Tibial artery (tissue), 4 donors: ENCODE data around the gene GLIS1.

ENCODE experiments used
- DNase-seq, 2 donors: peaks; one replicate each; pipeline ENCODE4 v3.0.0-alpha.2; 2019
- H3K27ac ChIP-seq, 2 donors: fragments of 200-600 bp; sonication (generic) in 1 of 2; 1 replicate in 1 of 2; 2 replicates in 1 of 2; pipeline ENCODE4 v1.5.1; 2018 to 2019; ENCODE audit warnings: mild to moderate bottlenecking in 1 of 2
- H3K27me3 ChIP-seq, 2 donors: fragments of 200-600 bp; sonication (generic) in 1 of 2; one replicate each; pipeline versions ENCODE4 v1.5.1 to v1.6.0; 2016 to 2019
- H3K36me3 ChIP-seq, 3 donors: fragments of 200-600 bp; sonication (generic) in 2 of 3; one replicate each; pipeline ENCODE4 v1.5.1; 2016 to 2019; ENCODE audit warnings: mild to moderate bottlenecking in 2 of 3
- H3K4me1 ChIP-seq, 4 donors: fragments of 200-600 bp; sonication (generic) in 2 of 4; 1 replicate in 3 of 4; 2 replicates in 1 of 4; pipeline ENCODE4 v1.5.1; 2016 to 2019
- H3K4me3 ChIP-seq, 2 donors: fragments of 200-600 bp; sonication (generic) in 1 of 2; 1 replicate in 1 of 2; 2 replicates in 1 of 2; pipeline ENCODE4 v1.5.1; 2018 to 2019; ENCODE audit warnings: mild to moderate bottlenecking in 2 of 2
- H3K9me3 ChIP-seq, 3 donors: fragments of 200-600 bp; sonication (generic) in 1 of 3; one replicate each; pipeline ENCODE4 v1.5.1; 2016 to 2019
- intact Hi-C: fragments of 100-400 bp; cut with DNase I; formaldehyde crosslinking; loops from one replicate; pipeline ENCODE4 v1.15.0; 2023; ENCODE audit warnings: low total_unique reads
- TF ChIP-seq, protein P1 (sequence below), 2 experiments: fragments of 200-600 bp in 1 of 2; fragments of 450-650 bp in 1 of 2; IDR thresholded peaks; one replicate each; pipeline ENCODE4 v1.5.1; 2017 to 2019; ENCODE audit warnings: antibody characterized with exemption in 2 of 2, mild to moderate bottlenecking in 1 of 2, moderate library complexity in 1 of 2

The GLIS1 gene

DNA sequence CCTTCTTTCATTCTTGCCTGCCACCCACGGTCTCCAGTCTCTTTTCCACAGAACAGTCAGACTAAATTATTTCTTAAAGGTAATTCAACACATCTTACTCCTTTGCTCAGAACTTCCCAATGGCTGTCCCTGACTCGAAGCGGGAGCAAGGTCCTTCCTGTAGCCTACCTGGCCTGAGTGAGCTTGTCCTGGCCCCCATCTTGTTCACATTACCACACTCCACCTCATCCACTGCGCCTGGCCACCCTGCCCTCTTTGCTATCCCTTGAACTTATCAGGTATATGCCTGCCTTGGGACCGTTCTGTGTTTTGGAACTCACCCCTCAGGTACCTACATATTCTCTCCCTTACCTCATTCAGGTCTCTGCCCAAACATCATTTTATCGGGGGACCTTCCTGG, 13.3 kb upstream of the GLIS1 start:
- no peaks in the 10 kb centered on the region for H3K36me3 ChIP-seq
- no peak overlapping the region for H3K4me3 ChIP-seq
- no peaks in the 10 kb centered on the region for H3K27me3 ChIP-seq
- H3K4me1 ChIP-seq: no peaks in the 10 kb centered on the region
- DNase-seq: no peak
- H3K9me3 ChIP-seq: no peaks in the 10 kb centered on the region
- H3K27ac ChIP-seq: no peak overlapping the region
- TF ChIP-seq, protein P1, sequence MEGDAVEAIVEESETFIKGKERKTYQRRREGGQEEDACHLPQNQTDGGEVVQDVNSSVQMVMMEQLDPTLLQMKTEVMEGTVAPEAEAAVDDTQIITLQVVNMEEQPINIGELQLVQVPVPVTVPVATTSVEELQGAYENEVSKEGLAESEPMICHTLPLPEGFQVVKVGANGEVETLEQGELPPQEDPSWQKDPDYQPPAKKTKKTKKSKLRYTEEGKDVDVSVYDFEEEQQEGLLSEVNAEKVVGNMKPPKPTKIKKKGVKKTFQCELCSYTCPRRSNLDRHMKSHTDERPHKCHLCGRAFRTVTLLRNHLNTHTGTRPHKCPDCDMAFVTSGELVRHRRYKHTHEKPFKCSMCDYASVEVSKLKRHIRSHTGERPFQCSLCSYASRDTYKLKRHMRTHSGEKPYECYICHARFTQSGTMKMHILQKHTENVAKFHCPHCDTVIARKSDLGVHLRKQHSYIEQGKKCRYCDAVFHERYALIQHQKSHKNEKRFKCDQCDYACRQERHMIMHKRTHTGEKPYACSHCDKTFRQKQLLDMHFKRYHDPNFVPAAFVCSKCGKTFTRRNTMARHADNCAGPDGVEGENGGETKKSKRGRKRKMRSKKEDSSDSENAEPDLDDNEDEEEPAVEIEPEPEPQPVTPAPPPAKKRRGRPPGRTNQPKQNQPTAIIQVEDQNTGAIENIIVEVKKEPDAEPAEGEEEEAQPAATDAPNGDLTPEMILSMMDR (IDR thresholded peaks at IDR 0.05): no peak
- intact Hi-C loops: no loop called here

DNA sequence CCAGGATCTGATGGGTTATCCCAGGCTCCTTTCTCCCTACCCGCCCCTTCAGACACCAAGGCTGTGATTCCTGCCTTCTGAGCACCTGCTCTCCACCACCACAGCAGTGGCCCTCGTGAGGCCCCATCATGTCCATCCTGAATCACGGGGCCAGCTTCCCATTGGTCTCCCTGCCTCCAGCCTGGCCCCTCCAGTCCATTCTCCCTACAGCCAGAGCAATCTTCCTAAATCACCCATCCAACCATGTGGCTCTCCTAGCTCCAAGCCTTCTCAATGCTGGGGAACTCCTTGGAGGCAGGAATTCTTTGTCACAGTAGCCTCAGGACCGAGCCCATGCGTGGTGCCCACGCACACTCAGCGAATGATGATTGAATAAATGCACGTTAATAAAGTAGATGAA, 8.9 kb upstream of the GLIS1 start:
- H3K27ac ChIP-seq: no peak overlapping the region
- TF ChIP-seq, protein P1 (IDR thresholded peaks at IDR 0.05): no peak
- H3K4me3 ChIP-seq: no peak overlapping the region
- intact Hi-C loops: no loop called here
- H3K9me3 ChIP-seq: no peaks in the 10 kb centered on the region
- no peaks in the 10 kb centered on the region for H3K4me1 ChIP-seq
- H3K36me3 ChIP-seq: no peaks in the 10 kb centered on the region
- DNase-seq: no peak
- peaks cover 0 to 19% of the 10 kb centered on the region in 2 donors for H3K27me3 ChIP-seq

DNA sequence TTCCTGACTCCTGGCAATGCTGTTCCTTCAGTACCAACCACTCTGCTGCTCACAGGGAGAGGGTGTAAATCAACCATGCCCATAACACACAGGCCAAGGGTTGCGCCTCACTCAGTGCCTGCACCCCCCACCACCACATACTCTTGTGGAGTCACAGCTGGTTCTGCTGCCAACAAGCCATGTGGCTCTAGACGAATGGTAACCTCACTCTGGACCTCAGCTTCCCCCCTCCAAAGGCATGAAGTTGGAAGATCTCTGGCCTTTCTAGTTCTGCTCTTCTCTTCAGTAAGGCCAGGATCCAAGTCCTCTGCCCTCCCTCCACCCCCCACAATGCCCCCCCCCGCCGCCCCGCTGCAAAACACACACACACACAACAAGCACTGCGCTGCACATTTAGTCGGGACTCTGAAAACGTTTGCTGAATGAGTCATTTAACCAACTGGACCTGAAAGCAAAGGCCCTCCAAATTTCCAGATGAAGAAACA, 1.7 kb upstream of the GLIS1 start:
- Histone ChIP-seq H3K36me3 (no peaks in the 10 kb centered on the region), H3K27me3 (peaks cover 0 to 76% of the 10 kb centered on the region in 2 donors), H3K9me3 (no peaks in the 10 kb centered on the region), H3K27ac (no peak overlapping the region), H3K4me3 (no peak overlapping the region), H3K4me1 (peaks cover 4 to 24% (median 19%) of the 10 kb centered on the region in 4 donors)
- TF ChIP-seq, protein P1 (IDR thresholded peaks at IDR 0.05): no peak
- intact Hi-C loops: no loop called here
- DNase-seq: no peak

DNA sequence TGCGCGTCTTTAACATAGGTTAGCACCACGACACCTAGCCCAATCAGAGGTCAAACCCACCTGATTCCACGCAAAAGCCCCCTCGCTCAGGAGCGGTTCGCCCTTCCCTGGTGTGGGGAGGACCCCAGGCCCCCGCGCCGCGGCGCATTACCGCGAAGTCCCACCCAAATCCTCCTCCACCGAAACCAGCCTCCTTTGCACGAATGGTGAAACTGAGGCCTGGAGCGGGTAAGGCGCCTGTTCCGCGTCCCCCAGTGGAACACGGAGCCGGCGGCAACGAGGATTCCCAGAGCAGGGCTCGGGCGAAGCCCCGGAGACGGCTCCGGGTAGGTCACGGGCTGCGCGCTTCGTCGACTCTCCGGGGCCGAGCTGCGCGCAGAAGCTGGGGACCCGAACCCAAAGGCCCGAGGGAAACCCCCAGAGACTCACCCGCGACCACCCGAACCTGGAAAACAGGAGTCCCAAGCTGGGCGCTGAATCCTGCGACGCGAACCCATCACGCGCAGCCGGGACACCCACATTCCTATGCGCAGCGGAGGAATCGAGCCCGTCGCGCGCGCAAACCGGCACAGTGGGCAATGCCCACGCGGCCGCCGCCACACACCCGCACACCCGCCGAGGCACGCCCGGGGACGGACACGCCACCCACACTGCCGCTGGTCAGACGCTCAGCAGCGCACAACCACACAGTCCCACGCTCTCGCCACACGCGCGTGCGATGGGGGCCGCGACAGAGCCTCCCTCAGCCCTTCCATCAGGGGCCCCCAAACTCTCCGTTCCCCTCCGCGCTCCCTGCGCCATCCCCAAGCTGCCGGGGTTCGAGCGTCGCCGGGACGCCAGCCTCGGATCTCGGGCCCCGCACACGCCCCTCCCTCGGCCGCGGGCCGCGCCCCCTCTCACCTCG, 507 bp downstream of the GLIS1 start:
- Histone ChIP-seq H3K9me3 (no peaks in the 10 kb centered on the region), H3K4me1 (peaks cover 4 to 24% (median 19%) of the 10 kb centered on the region in 4 donors), H3K4me3 (peak overlapping the region; percentile 45 to 56), H3K27ac (no peak overlapping the region), H3K36me3 (no peaks in the 10 kb centered on the region), H3K27me3 (peaks cover 0 to 80% of the 10 kb centered on the region in 2 donors)
- TF ChIP-seq, protein P1 (IDR thresholded peaks at IDR 0.05): no peak
- DNase-seq: no peak
- intact Hi-C loops: no loop called here

DNA sequence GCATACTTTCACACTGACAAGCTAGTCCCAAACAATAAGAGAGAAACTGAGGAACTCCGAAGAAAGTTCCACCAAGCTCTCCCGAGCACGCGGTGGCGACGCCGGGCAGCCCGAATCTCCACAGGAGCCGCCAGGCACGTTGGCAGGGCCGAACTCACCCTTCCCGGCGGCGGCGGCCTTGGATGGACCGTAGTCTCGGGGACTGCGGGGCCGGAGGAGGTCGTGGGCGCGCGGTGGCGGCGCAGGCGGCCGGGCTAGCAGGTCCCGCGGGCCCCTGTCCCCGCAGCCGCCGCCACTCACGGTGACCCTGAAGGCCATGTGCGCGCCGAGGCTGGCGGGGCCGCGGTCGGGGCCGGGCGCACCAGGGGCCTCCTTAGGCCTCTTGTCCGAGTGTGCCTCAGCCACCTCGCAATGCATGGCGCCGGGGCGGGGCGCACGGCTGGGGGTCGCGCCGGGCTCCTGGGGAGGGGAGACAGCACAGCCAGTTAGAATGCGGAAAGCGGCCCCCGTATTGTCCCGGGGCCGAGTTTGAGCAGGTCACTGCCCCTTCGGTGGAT, 1.2 kb downstream of the GLIS1 start:
- Histone ChIP-seq H3K27ac (no peak overlapping the region), H3K4me3 (peak overlapping the region; percentile 45 to 56), H3K27me3 (peaks cover 0 to 72% of the 10 kb centered on the region in 2 donors), H3K9me3 (no peaks in the 10 kb centered on the region), H3K4me1 (peaks cover 4 to 24% (median 19%) of the 10 kb centered on the region in 4 donors), H3K36me3 (no peaks in the 10 kb centered on the region)
- DNase-seq: no peak
- intact Hi-C loops: no loop called here
- TF ChIP-seq, protein P1 (IDR thresholded peaks at IDR 0.05): no peak
